ENCODE measurements around the gene C12orf57.

DNA sequence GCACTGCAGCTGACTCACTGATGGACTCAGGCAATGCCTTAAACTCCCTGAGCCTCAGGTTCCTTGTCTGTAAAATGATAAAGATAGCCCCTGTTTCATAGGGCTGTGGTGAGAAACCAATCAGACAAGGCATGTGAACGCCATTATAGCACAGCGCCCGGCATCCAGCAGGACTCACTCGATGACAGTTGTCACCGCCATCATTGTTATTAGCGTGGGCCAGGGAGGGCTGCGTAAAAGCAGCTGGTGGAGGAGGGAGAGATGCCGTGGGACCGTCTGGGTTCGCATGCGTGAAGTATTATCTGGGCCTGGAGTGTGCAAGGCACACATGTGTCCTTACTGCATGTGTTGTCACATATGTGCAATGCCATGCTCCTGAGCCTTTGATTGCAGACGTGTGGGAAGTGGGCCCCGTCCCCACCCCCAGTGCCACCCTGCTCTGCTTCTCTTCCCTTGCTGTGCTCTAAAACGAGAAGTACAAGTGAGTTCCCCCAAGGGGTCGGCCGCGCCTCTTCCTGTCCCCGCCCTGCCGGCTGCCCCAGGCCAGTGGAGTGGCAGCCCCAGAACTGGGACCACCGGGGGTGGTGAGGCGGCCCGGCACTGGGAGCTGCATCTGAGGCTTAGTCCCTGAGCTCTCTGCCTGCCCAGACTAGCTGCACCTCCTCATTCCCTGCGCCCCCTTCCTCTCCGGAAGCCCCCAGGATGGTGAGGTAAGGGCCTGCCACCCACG is 7.2 kb downstream of the C12orf57 start, which contains the start of gene PTPN6:
- TF ChIP-seq POLR2A (IDR thresholded peaks at IDR 0.05), result peak; percentile 51
- TF ChIP-seq, protein P1, sequence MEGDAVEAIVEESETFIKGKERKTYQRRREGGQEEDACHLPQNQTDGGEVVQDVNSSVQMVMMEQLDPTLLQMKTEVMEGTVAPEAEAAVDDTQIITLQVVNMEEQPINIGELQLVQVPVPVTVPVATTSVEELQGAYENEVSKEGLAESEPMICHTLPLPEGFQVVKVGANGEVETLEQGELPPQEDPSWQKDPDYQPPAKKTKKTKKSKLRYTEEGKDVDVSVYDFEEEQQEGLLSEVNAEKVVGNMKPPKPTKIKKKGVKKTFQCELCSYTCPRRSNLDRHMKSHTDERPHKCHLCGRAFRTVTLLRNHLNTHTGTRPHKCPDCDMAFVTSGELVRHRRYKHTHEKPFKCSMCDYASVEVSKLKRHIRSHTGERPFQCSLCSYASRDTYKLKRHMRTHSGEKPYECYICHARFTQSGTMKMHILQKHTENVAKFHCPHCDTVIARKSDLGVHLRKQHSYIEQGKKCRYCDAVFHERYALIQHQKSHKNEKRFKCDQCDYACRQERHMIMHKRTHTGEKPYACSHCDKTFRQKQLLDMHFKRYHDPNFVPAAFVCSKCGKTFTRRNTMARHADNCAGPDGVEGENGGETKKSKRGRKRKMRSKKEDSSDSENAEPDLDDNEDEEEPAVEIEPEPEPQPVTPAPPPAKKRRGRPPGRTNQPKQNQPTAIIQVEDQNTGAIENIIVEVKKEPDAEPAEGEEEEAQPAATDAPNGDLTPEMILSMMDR (IDR thresholded peaks at IDR 0.05), result no peak

All from transverse colon (tissue), 3 donors.